Right lobe of liver (tissue), 6 donors: ENCODE measurements around the gene NUAK1. TPM values are rescaled to one million over a fixed set of nuclear protein-coding genes. Genes with fewer than 3 reads are reported as not detected.
A peak's percentile ranks its signal among the peaks of the same experiment; 100 is the strongest.

Source experiments
- ATAC-seq, 4 donors: fragments of 200-7000 bp; cut with Tn5 transposase; one replicate each; pipeline ENCODE4 v1.9.1; 2020; ENCODE audit warnings: mild to moderate bottlenecking in 4 of 4, moderate library complexity in 4 of 4
- DNase-seq, 3 donors: peaks; one replicate each; pipeline ENCODE4 v3.0.0-alpha.2; 2020
- H3K27ac ChIP-seq, 3 donors: fragments of 200-600 bp; one replicate each; pipeline ENCODE4 v1.8.0; 2022
- H3K27me3 ChIP-seq, 2 donors: fragments of 200-600 bp; one replicate each; pipeline ENCODE4 v1.8.0; 2022
- H3K36me3 ChIP-seq, 4 donors: fragments of 200-600 bp; sonication (generic) in 1 of 4; one replicate each; pipeline versions ENCODE4 v1.5.1 to v1.8.0; 2017 to 2022; ENCODE audit warnings: control low read depth in 1 of 4
- H3K4me1 ChIP-seq, 4 donors: fragments of 200-600 bp; sonication (generic) in 1 of 4; one replicate each; pipeline versions ENCODE4 v1.5.1 to v1.8.0; 2017 to 2022; ENCODE audit warnings: control low read depth in 1 of 4
- H3K4me3 ChIP-seq, 3 donors: fragments of 200-600 bp; one replicate each; pipeline ENCODE4 v1.8.0; 2022
- H3K9me3 ChIP-seq, 4 donors: fragments of 200-600 bp; sonication (generic) in 1 of 4; one replicate each; pipeline versions ENCODE4 v1.5.1 to v1.8.0; 2017 to 2022; ENCODE audit warnings: control low read depth in 1 of 4
- CTCF ChIP-seq, 4 donors: fragments of 200-600 bp in 3 of 4; fragments of 450-650 bp in 1 of 4; IDR thresholded peaks; one replicate each; pipeline versions ENCODE4 v1.5.1 to v1.8.0; 2016 to 2022; ENCODE audit warnings: antibody characterized with exemption in 4 of 4, mild to moderate bottlenecking in 2 of 4
- POLR2A ChIP-seq: fragments of 450-650 bp; IDR thresholded peaks from one replicate; pipeline ENCODE4 v1.6.1; 2017; ENCODE audit warnings: antibody characterized with exemption, mild to moderate bottlenecking
- WGBS: methylation state at CpG from one replicate; pipeline ENCODE4 v1.1.6; 2018; ENCODE audit warnings: low coverage, low lambda C conversion rate; ENCODE audit not compliant: insufficient coverage; ENCODE audit errors: missing lambda C conversion rate; 5-methylcytosine and 5-hydroxymethylcytosine counted together
- intact Hi-C, 2 donors: fragments of 100-400 bp; cut with DNase I; formaldehyde crosslinking; loops; one replicate each; pipeline versions ENCODE4 v1.11.2 to v1.14.1; 2022
- total RNA-seq, 6 experiments: library from RNA; depleted of rRNA in 2 of 6; stranded (reverse); fragments of >200 nt in 2 of 6; fragmentation: NEBNext Ultra II Directional in 3 of 6; extraction: Animal tissue kit (Norgen Biotek cat#: 25700) in 3 of 6; gene quantifications; one replicate each; pipeline versions ENCODE4 v1.1.0 to v1.2.4, GENCODE V29; 2016 to 2023
- donor health status: DM: no; HTN: yes; CAD: no.
- donor health status: DM: no; HTN: no; CAD: no.
- donor health status: DM: no; HTN: no; CAD: no.
- donor health status: DM: no; HTN: yes; CAD: no.
- donor health status: DM: no; HTN: yes; CAD: no.

The NUAK1 gene
- total RNA-seq, 6 experiments from 2014 or later, result 2.0 to 11.0 (median 3.5) TPM

- H3K27ac ChIP-seq, result peak overlapping the region; percentile 53 to 67 (median 55)
- no peaks in the 10 kb centered on the region for H3K9me3 ChIP-seq
- intact Hi-C loops, result no loop called here
- ATAC-seq (peak; percentile 89 to 92 (median 90)), DNase-seq (peak; percentile 64 to 81 (median 78))
- H3K4me1 ChIP-seq, result peaks cover 0 to 50% (median 24%) of the 10 kb centered on the region in 4 donors
- TF ChIP-seq POLR2A, result no peak
- TF ChIP-seq CTCF (IDR thresholded peaks at IDR 0.05), result no peak
- WGBS, result 19% methylated on average over 10 of the region's 12 CpGs
- no peaks in the 10 kb centered on the region for H3K36me3 ChIP-seq
- no peaks in the 10 kb centered on the region for H3K27me3 ChIP-seq
- no peak overlapping the region for H3K4me3 ChIP-seq
Observed at GRCh38 chr12:106096376-106096775, 42.4 kb downstream of the NUAK1 start.

GRCh38 chr12:106094304-106094703 lies 44.5 kb downstream of the NUAK1 start:
- intact Hi-C loops, result no loop called here
- 58% methylated on average over 5 of the region's 5 CpGs for WGBS

GRCh38 chr12:106093246-106093645 lies 45.5 kb downstream of the NUAK1 start:
- no peaks in the 10 kb centered on the region for H3K27me3 ChIP-seq
- TF ChIP-seq POLR2A (no peak), CTCF (IDR thresholded peaks at IDR 0.05) (peak in 1 of 4 donors; percentile 23)
- DNase-seq (no peak), ATAC-seq (peak in 3 of 4 donors; percentile 30 to 62 (median 33))
- H3K4me1 ChIP-seq, result peaks cover 0 to 39% (median 18%) of the 10 kb centered on the region in 4 donors
- H3K9me3 ChIP-seq, result no peaks in the 10 kb centered on the region
- 38% methylated on average over 6 of the region's 6 CpGs for WGBS
- no peak overlapping the region for H3K4me3 ChIP-seq
- intact Hi-C loops, result no loop called here
- peak overlapping the region in 1 of 3 donors; percentile 24 for H3K27ac ChIP-seq
- no peaks in the 10 kb centered on the region for H3K36me3 ChIP-seq

More at GRCh38 chr12:106094304-106094703, 44.5 kb downstream of the NUAK1 start:
- TF ChIP-seq POLR2A (no peak), CTCF (IDR thresholded peaks at IDR 0.05) (no peak)
- H3K4me1 ChIP-seq, result peaks cover 0 to 45% (median 23%) of the 10 kb centered on the region in 4 donors
- no peak overlapping the region for H3K27ac ChIP-seq
- no peak overlapping the region for H3K4me3 ChIP-seq
- DNase-seq (no peak), ATAC-seq (no peak)
- H3K27me3 ChIP-seq, result no peaks in the 10 kb centered on the region
- H3K9me3 ChIP-seq, result no peaks in the 10 kb centered on the region
- H3K36me3 ChIP-seq, result no peaks in the 10 kb centered on the region

- ATAC-seq (no peak), DNase-seq (no peak)
- TF ChIP-seq POLR2A (no peak), CTCF (IDR thresholded peaks at IDR 0.05) (no peak)
- WGBS, result 91% methylated on average over 6 of the region's 6 CpGs
- intact Hi-C loops, result no loop called here
- Histone ChIP-seq H3K4me1 (peaks cover 0 to 34% (median 17%) of the 10 kb centered on the region in 4 donors), H3K27me3 (no peaks in the 10 kb centered on the region), H3K36me3 (no peaks in the 10 kb centered on the region), H3K27ac (peak overlapping the region in 2 of 3 donors; percentile 17 to 24), H3K9me3 (no peaks in the 10 kb centered on the region), H3K4me3 (no peak overlapping the region)
Observed at GRCh38 chr12:106091446-106091820, 47.3 kb downstream of the NUAK1 start.
